ENCODE results near the gene CFAP61. TPM values are rescaled to one million over a fixed set of nuclear protein-coding genes. Genes with fewer than 3 reads are reported as not detected.

The CFAP61 gene, protein sequence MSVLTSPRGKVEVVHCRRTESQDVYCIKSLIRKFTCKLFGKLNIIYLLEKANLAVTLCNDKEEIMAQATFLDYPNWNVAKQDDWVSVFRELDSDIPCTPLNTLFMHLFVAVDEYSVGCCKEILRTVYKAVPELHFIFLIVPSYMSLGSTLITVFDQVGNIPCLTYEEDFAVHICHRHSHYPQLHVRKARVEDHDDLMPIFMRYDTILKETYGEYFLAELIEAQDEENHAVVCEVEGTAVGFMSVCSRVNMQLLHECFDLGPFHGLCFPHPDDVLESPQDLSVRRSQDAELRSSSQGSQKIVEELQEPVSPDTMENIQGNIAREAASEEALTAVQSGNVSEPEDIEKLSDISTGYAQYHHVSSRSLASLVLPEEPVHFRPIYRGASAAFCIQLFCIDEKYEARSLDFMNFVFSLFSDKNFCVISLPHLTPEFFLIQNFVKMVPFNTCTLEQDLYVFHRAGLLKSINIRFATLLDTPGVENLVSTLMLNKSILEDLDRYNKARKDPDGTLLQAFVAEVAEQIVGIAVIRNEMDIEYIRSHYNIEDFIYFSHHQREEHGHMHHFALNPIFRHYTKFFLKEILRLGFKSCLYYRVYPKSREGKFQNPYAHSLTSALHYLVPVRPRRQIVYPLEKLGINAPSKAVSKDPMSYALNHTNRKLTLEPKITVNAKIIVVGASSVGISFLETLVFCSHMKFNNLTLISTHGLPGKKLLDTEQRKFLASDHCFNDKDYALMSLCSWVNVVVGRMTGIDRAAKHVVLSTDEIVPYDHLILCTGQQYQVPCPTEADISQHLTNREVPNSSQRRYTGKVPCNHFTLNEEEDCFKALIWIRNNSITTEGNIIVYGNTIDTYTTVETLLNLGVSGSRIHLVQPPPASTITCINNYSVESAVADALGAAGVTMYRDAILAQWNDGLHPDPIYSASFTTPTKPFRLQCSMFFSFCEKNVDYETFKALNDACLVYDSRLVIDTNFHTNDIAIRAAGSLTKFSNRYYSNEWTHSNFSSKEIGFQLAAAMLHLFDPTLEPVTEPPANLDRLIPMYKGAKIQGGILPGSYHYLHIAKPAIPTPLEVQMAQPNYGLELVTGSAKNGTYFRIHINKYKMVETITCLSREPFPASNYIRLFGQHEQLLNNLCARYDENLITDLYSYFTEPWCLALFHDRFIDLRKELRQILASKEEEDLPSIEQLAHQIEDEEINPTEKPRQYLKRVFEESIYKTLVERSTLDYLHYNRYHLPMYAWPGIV
- polyA plus RNA-seq (2012; rRNA removed): 0.26 and 0.62 TPM in 2 replicates
- polyA plus RNA-seq (2012; cell fraction: cytosol; rRNA removed): 0.39 and 0.53 TPM in 2 replicates
- polyA plus RNA-seq (2012; cell fraction: nucleus; rRNA removed): 0.55 and 0.94 TPM in 2 replicates

- Histone ChIP-seq H2AFZ (ENCODE audit: low read depth) (peak within 1 kb of the TSS; percentile 98), H3K36me3 (replicated peaks in 1 of 2; ENCODE audit: control insufficient read depth in 1 of 2, insufficient read depth in 2 of 2, low read length in 1 of 2) (peaks cover 34 to 37% of the 10 kb centered on the region in 2 experiments), H3F3A (replicated peaks; ENCODE audit: insufficient read depth) (peaks cover 6% of the 10 kb centered on the region), H3K79me2 (ENCODE audit: insufficient read depth) (peaks cover 25% of the 10 kb centered on the region), H3K9me2 (no peaks in the 10 kb centered on the region), H3K9ac (peak within 1 kb of the TSS; percentile 94), H3K4me2 (peak within 1 kb of the TSS; percentile 91), H3K4me1 (ENCODE audit: control insufficient read depth in 1 of 2, insufficient read depth in 2 of 2, low read depth in 1 of 2, low read length in 1 of 2) (peaks cover 3% of the 10 kb centered on the region in 2 experiments; a peak in 2 of 4 replicates), H3K27me3 (ENCODE audit: insufficient read depth) (no peaks in the 10 kb centered on the region), H4K20me1 (ENCODE audit: insufficient read depth) (no peaks in the 10 kb centered on the region), H3K9me3 (no peaks in the 10 kb centered on the region), H3K27ac (ENCODE audit: low read depth in 2 of 2, low read length in 1 of 2) (peak within 1 kb of the TSS; percentile 84 to 88), H3K4me3 (ENCODE audit: low read depth in 2 of 2, low read length in 1 of 2) (peak within 1 kb of the TSS; percentile 90 to 100)
- peak; percentile 16; the same call in 1 of the 2 replicates for TF ChIP-seq NRF1 (IDR thresholded peaks at IDR 0.05; ENCODE audit: low read depth, low read length)
- peak; percentile 87 for TF ChIP-seq MAX (IDR thresholded peaks at IDR 0.05; ENCODE audit: low read depth)
- TF ChIP-seq, protein P1, sequence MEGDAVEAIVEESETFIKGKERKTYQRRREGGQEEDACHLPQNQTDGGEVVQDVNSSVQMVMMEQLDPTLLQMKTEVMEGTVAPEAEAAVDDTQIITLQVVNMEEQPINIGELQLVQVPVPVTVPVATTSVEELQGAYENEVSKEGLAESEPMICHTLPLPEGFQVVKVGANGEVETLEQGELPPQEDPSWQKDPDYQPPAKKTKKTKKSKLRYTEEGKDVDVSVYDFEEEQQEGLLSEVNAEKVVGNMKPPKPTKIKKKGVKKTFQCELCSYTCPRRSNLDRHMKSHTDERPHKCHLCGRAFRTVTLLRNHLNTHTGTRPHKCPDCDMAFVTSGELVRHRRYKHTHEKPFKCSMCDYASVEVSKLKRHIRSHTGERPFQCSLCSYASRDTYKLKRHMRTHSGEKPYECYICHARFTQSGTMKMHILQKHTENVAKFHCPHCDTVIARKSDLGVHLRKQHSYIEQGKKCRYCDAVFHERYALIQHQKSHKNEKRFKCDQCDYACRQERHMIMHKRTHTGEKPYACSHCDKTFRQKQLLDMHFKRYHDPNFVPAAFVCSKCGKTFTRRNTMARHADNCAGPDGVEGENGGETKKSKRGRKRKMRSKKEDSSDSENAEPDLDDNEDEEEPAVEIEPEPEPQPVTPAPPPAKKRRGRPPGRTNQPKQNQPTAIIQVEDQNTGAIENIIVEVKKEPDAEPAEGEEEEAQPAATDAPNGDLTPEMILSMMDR (IDR thresholded peaks at IDR 0.05): no peak
- TF ChIP-seq, protein P2, sequence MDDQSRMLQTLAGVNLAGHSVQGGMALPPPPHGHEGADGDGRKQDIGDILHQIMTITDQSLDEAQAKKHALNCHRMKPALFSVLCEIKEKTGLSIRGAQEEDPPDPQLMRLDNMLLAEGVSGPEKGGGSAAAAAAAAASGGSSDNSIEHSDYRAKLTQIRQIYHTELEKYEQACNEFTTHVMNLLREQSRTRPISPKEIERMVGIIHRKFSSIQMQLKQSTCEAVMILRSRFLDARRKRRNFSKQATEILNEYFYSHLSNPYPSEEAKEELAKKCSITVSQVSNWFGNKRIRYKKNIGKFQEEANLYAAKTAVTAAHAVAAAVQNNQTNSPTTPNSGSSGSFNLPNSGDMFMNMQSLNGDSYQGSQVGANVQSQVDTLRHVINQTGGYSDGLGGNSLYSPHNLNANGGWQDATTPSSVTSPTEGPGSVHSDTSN (IDR thresholded peaks at IDR 0.05): no peak
- no peak for TF ChIP-seq EZH2phosphoT487 (IDR thresholded peaks at IDR 0.05; ENCODE audit: borderline replicate concordance, low read depth)
- peak; percentile 95 for TF ChIP-seq GABPA (IDR thresholded peaks at IDR 0.05; ENCODE audit: low read depth)
- no peak for TF ChIP-seq TCF12 (IDR thresholded peaks at IDR 0.05)
- TF ChIP-seq POLR2AphosphoS5 (IDR thresholded peaks at IDR 0.05; ENCODE audit: low read depth, low read length): peak; percentile 58; the same call in 1 of the 2 replicates
- peak; percentile 67; the same call in 1 of the 2 replicates for TF ChIP-seq ZBTB33 (IDR thresholded peaks at IDR 0.05; ENCODE audit: borderline replicate concordance, low read depth)
- no peak for TF ChIP-seq JUND (IDR thresholded peaks at IDR 0.05)
- TF ChIP-seq FOXM1 (IDR thresholded peaks at IDR 0.05; ENCODE audit: low read depth): no peak
- TF ChIP-seq YY1 (IDR thresholded peaks at IDR 0.05; ENCODE audit: low read depth): 0 out of 2 replicates have a peak, but pooled peaks have one; percentile 18
- peak; percentile 60; the same call in 1 of the 2 replicates for TF ChIP-seq SIN3A (IDR thresholded peaks at IDR 0.05; ENCODE audit: borderline replicate concordance, low read depth, low read length)
- TF ChIP-seq FOXJ3 (CRISPR knock-in tag; IDR thresholded peaks at IDR 0.05): no peak
- TF ChIP-seq RCOR1 (IDR thresholded peaks at IDR 0.05; ENCODE audit: low read length): no peak
- no peak for TF ChIP-seq NFIC (IDR thresholded peaks at IDR 0.05; ENCODE audit: borderline replicate concordance)
- peak; percentile 83 for TF ChIP-seq ELF1 (IDR thresholded peaks at IDR 0.05)
- peak; percentile 40; the same call in 1 of the 2 replicates for TF ChIP-seq TAF1 (IDR thresholded peaks at IDR 0.05; ENCODE audit: borderline replicate concordance, low read depth, low read length)
- no peak for TF ChIP-seq MEF2A (IDR thresholded peaks at IDR 0.05; ENCODE audit: borderline replicate concordance, low read depth)
- TF ChIP-seq MXI1 (IDR thresholded peaks at IDR 0.05; ENCODE audit: low read depth, low read length): peak; percentile 99
- peak; percentile 90 for TF ChIP-seq CHD2 (IDR thresholded peaks at IDR 0.05; ENCODE audit: low read length, partially characterized antibody)
- 1% methylated on average over 64 of the region's 67 CpGs for WGBS (ENCODE audit: low lambda C conversion rate)
- CTCF ChIA-PET: interaction anchor here (1.3 to 2.5 kb wide), 4 partner anchors 10 to 181 kb away, joined by 4 to 12 read pairs (median 7); partner anchors contain the start of gene NAA20
- DNase-seq: peak; percentile 93
- POLR2A ChIA-PET: interaction anchor here (1.2 to 2.0 kb wide), 3 partner anchors 12 to 1586 kb away, joined by 3 to 11 read pairs (median 10); partner anchors contain the start of genes DZANK1, NAA20 and POLR3F
Observed at GRCh38 chr20:20052074-20052970, at the start of gene CFAP61, which contains the start of gene CRNKL1. CFAP61 (plus strand) TSS chr20:20052532; CDS start chr20:20056654, 4,122 bp downstream. CRNKL1 (minus strand) TSS chr20:20052466; CDS start chr20:20052342, 124 bp downstream.
